IMR-90 (cell line): ENCODE results near the gene RAP1GAP2. TPM values are rescaled to one million over a fixed set of nuclear protein-coding genes. Genes with fewer than 3 reads are reported as not detected.
A peak's percentile ranks its signal among the peaks of the same experiment; 100 is the strongest.

Source experiments
- ATAC-seq: fragments of 200-7000 bp; cut with Tn5 transposase; 2 replicates; pipeline ENCODE4 v1.9.1; 2020; ENCODE audit warnings: low read depth, mild to moderate bottlenecking, moderate library complexity
- BruUV-seq: library from RNA; stranded (reverse); fragments of 400-500 nt; replicated peaks from 2 replicates; lab custom pipeline; 2021; lab: Mats Ljungman, UMichigan
- CTCF ChIA-PET: fragments of 300-600 bp; formaldehyde crosslinking; extraction: SDS; loops from one replicate; lab custom pipeline; 2021; ENCODE audit warnings: antibody characterized with exemption; lab: Yijun Ruan, JAX
- POLR2A ChIA-PET: fragments of 300-600 bp; sonication (Branson Sonifier 250); formaldehyde crosslinking; loops from one replicate; lab custom pipeline; 2022; ENCODE audit warnings: antibody characterized with exemption; ENCODE audit not compliant: unreplicated experiment; lab: Charles Lee
- DNase-seq: peaks from one replicate; pipeline ENCODE4 v3.0.0; 2013
- H2AFZ ChIP-seq: replicated peaks from 2 replicates; pipeline ENCODE3; 2013; ENCODE audit warnings: low read length, mild to moderate bottlenecking; ENCODE audit not compliant: poor library complexity
- H2AK5ac ChIP-seq: 2 replicates; pipeline ENCODE4 v1.6.1; 2013; ENCODE audit warnings: low read depth, low read length, inconsistent platforms
- H2AK9ac ChIP-seq: replicated peaks from 2 replicates; pipeline ENCODE3; 2013; ENCODE audit warnings: mild to moderate bottlenecking, low read depth, low read length, moderate library complexity; ENCODE audit not compliant: poor library complexity
- H2BK120ac ChIP-seq: 2 replicates; pipeline ENCODE4 v1.6.1; 2013; ENCODE audit warnings: low read depth, low read length, inconsistent platforms
- H2BK15ac ChIP-seq: 3 replicates; pipeline ENCODE4 v1.6.1; 2013; ENCODE audit warnings: low read depth, low read length, inconsistent platforms
- H2BK20ac ChIP-seq: 2 replicates; pipeline ENCODE4 v1.6.1; 2013; ENCODE audit warnings: low read depth, mild to moderate bottlenecking, inconsistent platforms, low read length, moderate library complexity
- H2BK5ac ChIP-seq: 2 replicates; pipeline ENCODE4 v1.6.1; 2013; ENCODE audit warnings: mild to moderate bottlenecking, low read depth, low read length, inconsistent platforms; ENCODE audit not compliant: poor library complexity, severe bottlenecking
- H3K14ac ChIP-seq: replicated peaks from 2 replicates; pipeline ENCODE4 v1.6.1; 2013; ENCODE audit warnings: low read depth, low read length, inconsistent platforms
- H3K18ac ChIP-seq: 2 replicates; pipeline ENCODE4 v1.6.1; 2013; ENCODE audit warnings: low read depth, low read length, control low read depth
- H3K23ac ChIP-seq: 2 replicates; pipeline ENCODE4 v1.6.1; 2013; ENCODE audit warnings: low read depth, low read length, inconsistent platforms
- H3K27ac ChIP-seq: 2 replicates; pipeline ENCODE4 v1.5.1; 2013; ENCODE audit warnings: mild to moderate bottlenecking, control low read depth, low read length; ENCODE audit not compliant: insufficient read depth
- H3K27me3 ChIP-seq: 2 replicates; pipeline ENCODE4 v1.6.1; 2013; ENCODE audit warnings: low read length; ENCODE audit not compliant: control insufficient read depth, insufficient read depth
- H3K36me3 ChIP-seq: 2 replicates; pipeline ENCODE4 v1.6.1; 2013; ENCODE audit warnings: low read length, mixed read lengths; ENCODE audit not compliant: control insufficient read depth, insufficient read depth
- H3K4ac ChIP-seq: 2 replicates; pipeline ENCODE4 v1.6.1; 2013; ENCODE audit warnings: low read depth, low read length, inconsistent platforms
- H3K4me1 ChIP-seq: 2 replicates; pipeline ENCODE4 v1.6.1; 2013; ENCODE audit warnings: low read length, mixed read lengths; ENCODE audit not compliant: control insufficient read depth, insufficient read depth
- H3K4me2 ChIP-seq: 2 replicates; pipeline ENCODE4 v1.6.1; 2013; ENCODE audit warnings: low read depth, mild to moderate bottlenecking, control low read depth, low read length, moderate library complexity
- H3K4me3 ChIP-seq: 2 replicates; pipeline ENCODE4 v1.5.1; 2013; ENCODE audit warnings: low read depth, mild to moderate bottlenecking, control low read depth, low read length, moderate library complexity; ENCODE audit not compliant: insufficient read depth
- H3K56ac ChIP-seq: 2 replicates; pipeline ENCODE4 v1.6.1; 2013; ENCODE audit warnings: low read length, inconsistent platforms; ENCODE audit not compliant: insufficient read depth; ENCODE audit errors: extremely low read depth
- H3K79me1 ChIP-seq, 2 experiments: 2 replicates each; pipeline ENCODE4 v1.6.1; 2013; ENCODE audit warnings: low read length in 2 of 2, inconsistent platforms in 1 of 2, low read depth in 1 of 2
- H3K9ac ChIP-seq: 2 replicates; pipeline ENCODE4 v1.6.1; 2013; ENCODE audit warnings: low read depth, low read length, control low read depth
- H3K9me1 ChIP-seq: 2 replicates; pipeline ENCODE4 v1.6.1; 2013; ENCODE audit warnings: low read length, inconsistent platforms; ENCODE audit not compliant: insufficient read depth
- H3K9me3 ChIP-seq: 2 replicates; pipeline ENCODE4 v1.6.1; 2013; ENCODE audit warnings: low read length; ENCODE audit not compliant: control insufficient read depth, insufficient read depth
- H4K20me1 ChIP-seq: 2 replicates; pipeline ENCODE4 v1.6.1; 2013; ENCODE audit warnings: low read length, inconsistent platforms; ENCODE audit not compliant: insufficient read depth
- H4K5ac ChIP-seq: 2 replicates; pipeline ENCODE4 v1.6.1; 2013; ENCODE audit warnings: mild to moderate bottlenecking, low read depth, low read length, control low read depth
- H4K8ac ChIP-seq, 2 experiments: 2 replicates each; pipeline ENCODE4 v1.6.1; 2013; ENCODE audit warnings: low read depth in 2 of 2, low read length in 2 of 2, control low read depth in 1 of 2, inconsistent platforms in 1 of 2
- H4K91ac ChIP-seq: 2 replicates; pipeline ENCODE4 v1.6.1; 2013; ENCODE audit warnings: low read depth, low read length, inconsistent platforms; ENCODE audit not compliant: insufficient read depth
- FOS ChIP-seq: fragments of 150-350 bp; IDR thresholded peaks from 2 replicates; pipeline ENCODE4 v1.6.1; 2016; ENCODE audit warnings: low read depth, low read length
- WGBS, 2 experiments: methylation state at CpG; one replicate each; pipeline versions ENCODE4 v1.1.5 to v1.1.7; 2013; ENCODE audit warnings: missing lambda C conversion rate in 2 of 2; ENCODE audit not compliant: insufficient read length in 1 of 2; ENCODE audit errors: extremely low coverage in 2 of 2; 5-methylcytosine and 5-hydroxymethylcytosine counted together
- dilution Hi-C: fragments of 300-500 bp; cut with HindIII; formaldehyde crosslinking; loops from one replicate; pipeline ENCODE4 v1.14.3; 2018; ENCODE audit warnings: low sequenced_read_pairs; ENCODE audit not compliant: unreplicated experiment
- in situ Hi-C: fragments of 300-500 bp; cut with MboI; formaldehyde crosslinking; loops from 3 replicates; pipeline ENCODE4 v1.14.3; 2019; ENCODE audit warnings: low sequenced_read_pairs, inconsistent platforms, mixed read lengths
- intact Hi-C: fragments of 100-400 bp; cut with micrococcal nuclease; formaldehyde crosslinking; loops from 2 replicates; pipeline ENCODE4 v1.10.0; 2022
- polyA plus RNA-seq, 3 experiments: library from polyadenylated mRNA; depleted of rRNA; stranded (reverse); fragments of >200 nt; gene quantifications; 2 replicates each; pipeline ENCODE4 v1.2.3, GENCODE V29; 2012; ENCODE audit warnings: low replicate concordance in 1 of 3
- total RNA-seq: library from RNA; depleted of rRNA; stranded (reverse); fragments of >200 nt; gene quantifications from 2 replicates; pipeline ENCODE4 v1.2.3, GENCODE V29; 2012

RAP1GAP2 gene
- total and polyA plus RNA-seq, 2 of the 4 experiments (the other 2 are of a cell fraction): 5.7 to 7.5 TPM

GRCh38 chr17:2851615-2852014 lies 55.4 kb downstream of the RAP1GAP2 start:
- DNase-seq (no peak), ATAC-seq (no peak)
- Histone ChIP-seq H2BK120ac (no peak overlapping the region), H3K18ac (no peak overlapping the region), H3K9me1 (peaks cover under 1% of the 10 kb centered on the region; the same call in 1 of the 2 replicates), H3K36me3 (no peaks in the 10 kb centered on the region), H2BK5ac (no peak overlapping the region), H3K14ac (no peak overlapping the region), H4K91ac (no peak overlapping the region), H3K27me3 (no peaks in the 10 kb centered on the region; the same call in 1 of the 2 replicates), H2AFZ (no peak overlapping the region), H3K4me2 (no peak overlapping the region), H3K56ac (no peak overlapping the region), H3K27ac (no peak overlapping the region), H3K4me1 (peaks cover 2% of the 10 kb centered on the region; the same call in 1 of the 2 replicates), H3K4ac (no peak overlapping the region), H3K23ac (no peak overlapping the region), H2BK15ac (no peak overlapping the region), H2AK5ac (peak overlapping the region; percentile 4; the same call in 1 of the 2 replicates), H2AK9ac (no peak overlapping the region), H3K79me1 (peaks cover 9 to 21% of the 10 kb centered on the region in 2 experiments), H4K5ac (no peak overlapping the region), H3K4me3 (no peak overlapping the region), H2BK20ac (no peak overlapping the region), H4K20me1 (peaks cover 4% of the 10 kb centered on the region; the same call in 1 of the 2 replicates), H4K8ac (no peak overlapping the region), H3K9me3 (no peaks in the 10 kb centered on the region), H3K9ac (no peak overlapping the region)
- dilution Hi-C loops: no loop called here
- no TSS peak for BruUV-seq
- intact Hi-C loops: loop anchor here (5.0 kb wide), 1 partner anchor 151 kb away; no protein-coding TSS in a partner anchor
- CTCF ChIA-PET: no interaction called here
- no peak for TF ChIP-seq FOS
- WGBS, 2 experiments: no CpG with 5 or more reads among the region's 4 CpGs
- POLR2A ChIA-PET: no interaction called here
- in situ Hi-C loops: loop anchor here (10.0 kb wide), 1 partner anchor 163 kb away; no protein-coding TSS in a partner anchor
